HG02610 (cell line): ENCODE data around the gene CLDN9.
"Not testable (repeated sequence)": the region's sequence is repeated elsewhere in the genome, so short reads cannot be mapped to it uniquely, and the experiment has no call there.

ENCODE experiments used
- ATAC-seq: cut with Tn5 transposase; IDR thresholded peaks from one replicate; pipeline ENCODE4 v1.9.1; 2021; ENCODE audit warnings: mild to moderate bottlenecking, moderate library complexity; ENCODE audit not compliant: unreplicated experiment

CLDN9 gene

GRCh38 chr16:3052571-3053329, 40.0 kb downstream of the CLDN9 start:
- not testable (repeated sequence) for ATAC-seq

- ATAC-seq = not testable (repeated sequence)
Observed at GRCh38 chr16:3053330-3053710, 40.6 kb downstream of the CLDN9 start.

- no peak for ATAC-seq
Observed at GRCh38 chr16:3054965-3055733, 42.4 kb downstream of the CLDN9 start.

- ATAC-seq = not testable (repeated sequence)
Observed at GRCh38 chr16:3055734-3056115, 43.0 kb downstream of the CLDN9 start.

GRCh38 chr16:3056336-3057180, 43.8 kb downstream of the CLDN9 start:
- no peak for ATAC-seq

GRCh38 chr16:3057181-3058138, 44.7 kb downstream of the CLDN9 start:
- no peak for ATAC-seq

GRCh38 chr16:3058139-3059030, 45.7 kb downstream of the CLDN9 start:
- ATAC-seq = no peak

GRCh38 chr16:3059041-3059722, 46.5 kb downstream of the CLDN9 start:
- peak; percentile 81 for ATAC-seq

- ATAC-seq = no peak
Observed at GRCh38 chr16:3059723-3060242, 47.1 kb downstream of the CLDN9 start.

- no peak for ATAC-seq
Observed at GRCh38 chr16:3060339-3061127, 47.8 kb downstream of the CLDN9 start.

- no peak for ATAC-seq
Observed at GRCh38 chr16:3062553-3062952, 49.8 kb downstream of the CLDN9 start.

- ATAC-seq = no peak
Observed at GRCh38 chr16:3063625-3064386, 51.1 kb downstream of the CLDN9 start.
